ENCODE measurements around the gene MBNL1.

The MBNL1 gene

GRCh38 chr3:152338159-152338720 lies 69.5 kb downstream of the MBNL1 start:
- H3K27me3 Mint-ChIP-seq (ENCODE audit: low read depth, poor library complexity) = no peaks in the 10 kb centered on the region
- no peaks in the 10 kb centered on the region for H3K4me1 Mint-ChIP-seq

GRCh38 chr3:152339881-152340505 lies 71.3 kb downstream of the MBNL1 start:
- Mint-ChIP-seq H3K27ac (no peak overlapping the region), H3K4me3 (no peak overlapping the region), H3K4me1 (no peaks in the 10 kb centered on the region), H3K27me3 (ENCODE audit: low read depth, poor library complexity) (no peaks in the 10 kb centered on the region), H3K9me3 (no peaks in the 10 kb centered on the region), H3K36me3 (ENCODE audit: low read depth) (no peaks in the 10 kb centered on the region)
- no peak for DNase-seq
- no peak for TF ChIP-seq CTCF (IDR thresholded peaks at IDR 0.05)

More at GRCh38 chr3:152338159-152338720, 69.5 kb downstream of the MBNL1 start:
- Mint-ChIP-seq H3K9me3 (no peaks in the 10 kb centered on the region), H3K27ac (no peak overlapping the region), H3K36me3 (ENCODE audit: low read depth) (no peaks in the 10 kb centered on the region), H3K4me3 (no peak overlapping the region)
- no peak for TF ChIP-seq CTCF (IDR thresholded peaks at IDR 0.05)
- no peak for DNase-seq

- Mint-ChIP-seq H3K4me1 (no peaks in the 10 kb centered on the region), H3K27me3 (ENCODE audit: low read depth, poor library complexity) (no peaks in the 10 kb centered on the region), H3K4me3 (no peak overlapping the region), H3K9me3 (no peaks in the 10 kb centered on the region), H3K27ac (no peak overlapping the region), H3K36me3 (ENCODE audit: low read depth) (no peaks in the 10 kb centered on the region)
- DNase-seq = no peak
- TF ChIP-seq CTCF (IDR thresholded peaks at IDR 0.05) = no peak
These were observed 76.5 kb downstream of the MBNL1 start for GRCh38 chr3:152345233-152345632.

GRCh38 chr3:152346058-152346457 lies 77.3 kb downstream of the MBNL1 start:
- no peak for TF ChIP-seq CTCF (IDR thresholded peaks at IDR 0.05)
- Mint-ChIP-seq H3K27ac (peak overlapping the region; percentile 52), H3K4me1 (no peaks in the 10 kb centered on the region), H3K9me3 (no peaks in the 10 kb centered on the region), H3K27me3 (ENCODE audit: low read depth, poor library complexity) (no peaks in the 10 kb centered on the region), H3K36me3 (ENCODE audit: low read depth) (no peaks in the 10 kb centered on the region), H3K4me3 (no peak overlapping the region)
- no peak for DNase-seq

- H3K9me3 Mint-ChIP-seq = no peaks in the 10 kb centered on the region
- H3K36me3 Mint-ChIP-seq (ENCODE audit: low read depth) = no peaks in the 10 kb centered on the region
- H3K4me1 Mint-ChIP-seq = no peaks in the 10 kb centered on the region
- H3K27me3 Mint-ChIP-seq (ENCODE audit: low read depth, poor library complexity) = no peaks in the 10 kb centered on the region
- H3K4me3 Mint-ChIP-seq = no peak overlapping the region
- no peak for TF ChIP-seq CTCF (IDR thresholded peaks at IDR 0.05)
- H3K27ac Mint-ChIP-seq = no peak overlapping the region
- DNase-seq = no peak
These were observed 78.0 kb downstream of the MBNL1 start for GRCh38 chr3:152346740-152347139.

Data from nephron progenitor cell (in vitro differentiated cells).